Peyer's patch (tissue), 4 donors: Measurements from ENCODE around the gene SPEM2.

ENCODE experiments used
- CTCF ChIP-seq, 6 experiments: fragments of 450-650 bp in 4 of 6; fragments of 200-600 bp in 2 of 6; sonication (generic) in 1 of 6; IDR thresholded peaks; one replicate each; pipeline ENCODE4 v1.5.1; 2017 to 2019; ENCODE audit warnings: antibody characterized with exemption in 6 of 6, mild to moderate bottlenecking in 3 of 6, moderate library complexity in 1 of 6
- POLR2A ChIP-seq, 2 donors: fragments of 450-650 bp; IDR thresholded peaks; one replicate each; pipeline ENCODE4 v1.5.1; 2017; ENCODE audit warnings: antibody characterized with exemption in 2 of 2, mild to moderate bottlenecking in 2 of 2, moderate library complexity in 2 of 2

- no peak for TF ChIP-seq CTCF (IDR thresholded peaks at IDR 0.05)
- TF ChIP-seq POLR2A (IDR thresholded peaks at IDR 0.05), result no peak
Measured at GRCh38 chr17:7384489-7385081, 40.8 kb upstream of the SPEM2 start.
